HEK293 (cell line): Measurements from ENCODE around the gene CABCOCO1.

Source experiments
- SP3 ChIP-seq: fragments of 450-650 bp; formaldehyde crosslinking; IDR thresholded peaks from 2 replicates; pipeline ENCODE4 v1.5.1; 2016; ENCODE audit warnings: missing biosample characterization, missing genetic modification characterization
- ZBTB7A ChIP-seq: fragments of 450-650 bp; formaldehyde crosslinking; IDR thresholded peaks from 2 replicates; pipeline ENCODE4 v1.5.1; 2016; ENCODE audit warnings: low read depth, missing biosample characterization, missing genetic modification characterization
- ZNF155 ChIP-seq: fragments of 450-650 bp; formaldehyde crosslinking; IDR thresholded peaks from 2 replicates; pipeline ENCODE4 v1.5.1; 2016; ENCODE audit warnings: missing biosample characterization, missing genetic modification characterization
- ZNF274 ChIP-seq, 2 experiments: fragments of 200-500 bp in 1 of 2; fragments of 450-650 bp in 1 of 2; sonication (Bioruptor generic) in 1 of 2; formaldehyde crosslinking in 1 of 2; IDR thresholded peaks; 2 replicates each; pipeline versions ENCODE4 v1.5.1 to v1.6.1; 2014 to 2016; ENCODE audit warnings: borderline replicate concordance in 1 of 2, inconsistent platforms in 1 of 2, low read length in 1 of 2, missing biosample characterization in 1 of 2, missing genetic modification characterization in 1 of 2
- ZNF311 ChIP-seq: fragments of 450-650 bp; formaldehyde crosslinking; IDR thresholded peaks from 2 replicates; pipeline ENCODE4 v1.5.1; 2017; ENCODE audit warnings: missing biosample characterization, missing genetic modification characterization, borderline replicate concordance
- ZNF549 ChIP-seq: fragments of 450-650 bp; IDR thresholded peaks from 2 replicates; pipeline ENCODE4 v1.5.1; 2018; ENCODE audit warnings: missing biosample characterization, missing genetic modification characterization, mild to moderate bottlenecking, inconsistent platforms, moderate library complexity
- TF ChIP-seq, protein P1 (sequence below): fragments of 450-650 bp; formaldehyde crosslinking; IDR thresholded peaks from 2 replicates; pipeline ENCODE4 v1.5.1; 2016; ENCODE audit warnings: missing biosample characterization, missing genetic modification characterization
- TF ChIP-seq, protein P2 (sequence below): fragments of 450-650 bp; formaldehyde crosslinking; IDR thresholded peaks from 2 replicates; pipeline ENCODE4 v1.5.1; 2016; ENCODE audit warnings: missing biosample characterization, missing genetic modification characterization
- TF ChIP-seq, protein P3 (sequence below): fragments of 450-650 bp; formaldehyde crosslinking; IDR thresholded peaks from 2 replicates; pipeline ENCODE4 v1.5.1; 2016; ENCODE audit warnings: missing biosample characterization, missing genetic modification characterization
- TF ChIP-seq, protein P4 (sequence below): fragments of 450-650 bp; formaldehyde crosslinking; IDR thresholded peaks from 2 replicates; pipeline ENCODE4 v1.5.1; 2016; ENCODE audit warnings: missing biosample characterization, missing genetic modification characterization

DNA sequence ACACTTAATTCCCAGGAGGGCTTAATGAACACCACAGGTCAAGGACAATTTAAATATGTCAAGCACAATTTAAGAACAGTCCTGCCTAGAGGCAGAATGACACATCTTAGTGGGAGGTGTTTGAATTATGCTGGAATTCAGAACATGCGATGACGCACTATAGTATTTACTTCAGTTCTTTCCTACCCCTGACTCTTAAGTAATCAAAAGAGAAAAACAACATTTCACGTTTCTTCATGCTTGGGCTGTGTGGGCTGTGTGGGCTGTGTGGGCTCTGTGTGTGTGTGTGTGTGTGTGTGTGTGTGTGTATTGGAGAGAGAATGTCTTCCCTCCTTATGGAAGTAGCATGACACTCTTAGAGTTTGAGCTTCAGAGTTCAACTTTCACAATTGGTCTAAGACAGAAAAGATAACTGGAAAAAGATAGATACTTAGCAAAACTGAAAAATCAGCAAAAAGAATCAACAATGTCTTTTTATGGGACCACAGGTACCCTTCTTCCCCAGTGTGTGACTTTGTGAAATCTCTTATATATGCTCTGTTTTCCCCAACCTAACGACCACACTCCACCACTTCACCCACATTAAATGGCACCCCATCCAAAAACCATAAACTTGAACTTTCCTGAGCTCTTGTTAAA lies 33.7 kb upstream of the CABCOCO1 start:
- TF ChIP-seq, protein P1, sequence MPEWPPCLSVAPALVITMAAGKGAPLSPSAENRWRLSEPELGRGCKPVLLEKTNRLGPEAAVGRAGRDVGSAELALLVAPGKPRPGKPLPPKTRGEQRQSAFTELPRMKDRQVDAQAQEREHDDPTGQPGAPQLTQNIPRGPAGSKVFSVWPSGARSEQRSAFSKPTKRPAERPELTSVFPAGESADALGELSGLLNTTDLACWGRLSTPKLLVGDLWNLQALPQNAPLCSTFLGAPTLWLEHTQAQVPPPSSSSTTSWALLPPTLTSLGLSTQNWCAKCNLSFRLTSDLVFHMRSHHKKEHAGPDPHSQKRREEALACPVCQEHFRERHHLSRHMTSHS (tag by site-specific recombination), result no peak
- TF ChIP-seq, protein P2, sequence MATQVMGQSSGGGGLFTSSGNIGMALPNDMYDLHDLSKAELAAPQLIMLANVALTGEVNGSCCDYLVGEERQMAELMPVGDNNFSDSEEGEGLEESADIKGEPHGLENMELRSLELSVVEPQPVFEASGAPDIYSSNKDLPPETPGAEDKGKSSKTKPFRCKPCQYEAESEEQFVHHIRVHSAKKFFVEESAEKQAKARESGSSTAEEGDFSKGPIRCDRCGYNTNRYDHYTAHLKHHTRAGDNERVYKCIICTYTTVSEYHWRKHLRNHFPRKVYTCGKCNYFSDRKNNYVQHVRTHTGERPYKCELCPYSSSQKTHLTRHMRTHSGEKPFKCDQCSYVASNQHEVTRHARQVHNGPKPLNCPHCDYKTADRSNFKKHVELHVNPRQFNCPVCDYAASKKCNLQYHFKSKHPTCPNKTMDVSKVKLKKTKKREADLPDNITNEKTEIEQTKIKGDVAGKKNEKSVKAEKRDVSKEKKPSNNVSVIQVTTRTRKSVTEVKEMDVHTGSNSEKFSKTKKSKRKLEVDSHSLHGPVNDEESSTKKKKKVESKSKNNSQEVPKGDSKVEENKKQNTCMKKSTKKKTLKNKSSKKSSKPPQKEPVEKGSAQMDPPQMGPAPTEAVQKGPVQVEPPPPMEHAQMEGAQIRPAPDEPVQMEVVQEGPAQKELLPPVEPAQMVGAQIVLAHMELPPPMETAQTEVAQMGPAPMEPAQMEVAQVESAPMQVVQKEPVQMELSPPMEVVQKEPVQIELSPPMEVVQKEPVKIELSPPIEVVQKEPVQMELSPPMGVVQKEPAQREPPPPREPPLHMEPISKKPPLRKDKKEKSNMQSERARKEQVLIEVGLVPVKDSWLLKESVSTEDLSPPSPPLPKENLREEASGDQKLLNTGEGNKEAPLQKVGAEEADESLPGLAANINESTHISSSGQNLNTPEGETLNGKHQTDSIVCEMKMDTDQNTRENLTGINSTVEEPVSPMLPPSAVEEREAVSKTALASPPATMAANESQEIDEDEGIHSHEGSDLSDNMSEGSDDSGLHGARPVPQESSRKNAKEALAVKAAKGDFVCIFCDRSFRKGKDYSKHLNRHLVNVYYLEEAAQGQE (tag by site-specific recombination), result no peak
- TF ChIP-seq ZNF155 (tag by site-specific recombination) (no peak), ZNF274 (IDR thresholded peaks at IDR 0.05; ENCODE audit: low read length) (no peak), ZNF274 (tag by site-specific recombination; IDR thresholded peaks at IDR 0.05; ENCODE audit: borderline replicate concordance) (no peak), SP3 (no peak), ZNF549 (tag by site-specific recombination) (no peak), ZNF311 (no peak), ZBTB7A (no peak)
- TF ChIP-seq, protein P3, sequence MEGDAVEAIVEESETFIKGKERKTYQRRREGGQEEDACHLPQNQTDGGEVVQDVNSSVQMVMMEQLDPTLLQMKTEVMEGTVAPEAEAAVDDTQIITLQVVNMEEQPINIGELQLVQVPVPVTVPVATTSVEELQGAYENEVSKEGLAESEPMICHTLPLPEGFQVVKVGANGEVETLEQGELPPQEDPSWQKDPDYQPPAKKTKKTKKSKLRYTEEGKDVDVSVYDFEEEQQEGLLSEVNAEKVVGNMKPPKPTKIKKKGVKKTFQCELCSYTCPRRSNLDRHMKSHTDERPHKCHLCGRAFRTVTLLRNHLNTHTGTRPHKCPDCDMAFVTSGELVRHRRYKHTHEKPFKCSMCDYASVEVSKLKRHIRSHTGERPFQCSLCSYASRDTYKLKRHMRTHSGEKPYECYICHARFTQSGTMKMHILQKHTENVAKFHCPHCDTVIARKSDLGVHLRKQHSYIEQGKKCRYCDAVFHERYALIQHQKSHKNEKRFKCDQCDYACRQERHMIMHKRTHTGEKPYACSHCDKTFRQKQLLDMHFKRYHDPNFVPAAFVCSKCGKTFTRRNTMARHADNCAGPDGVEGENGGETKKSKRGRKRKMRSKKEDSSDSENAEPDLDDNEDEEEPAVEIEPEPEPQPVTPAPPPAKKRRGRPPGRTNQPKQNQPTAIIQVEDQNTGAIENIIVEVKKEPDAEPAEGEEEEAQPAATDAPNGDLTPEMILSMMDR (tag by site-specific recombination), result no peak
- TF ChIP-seq, protein P4, sequence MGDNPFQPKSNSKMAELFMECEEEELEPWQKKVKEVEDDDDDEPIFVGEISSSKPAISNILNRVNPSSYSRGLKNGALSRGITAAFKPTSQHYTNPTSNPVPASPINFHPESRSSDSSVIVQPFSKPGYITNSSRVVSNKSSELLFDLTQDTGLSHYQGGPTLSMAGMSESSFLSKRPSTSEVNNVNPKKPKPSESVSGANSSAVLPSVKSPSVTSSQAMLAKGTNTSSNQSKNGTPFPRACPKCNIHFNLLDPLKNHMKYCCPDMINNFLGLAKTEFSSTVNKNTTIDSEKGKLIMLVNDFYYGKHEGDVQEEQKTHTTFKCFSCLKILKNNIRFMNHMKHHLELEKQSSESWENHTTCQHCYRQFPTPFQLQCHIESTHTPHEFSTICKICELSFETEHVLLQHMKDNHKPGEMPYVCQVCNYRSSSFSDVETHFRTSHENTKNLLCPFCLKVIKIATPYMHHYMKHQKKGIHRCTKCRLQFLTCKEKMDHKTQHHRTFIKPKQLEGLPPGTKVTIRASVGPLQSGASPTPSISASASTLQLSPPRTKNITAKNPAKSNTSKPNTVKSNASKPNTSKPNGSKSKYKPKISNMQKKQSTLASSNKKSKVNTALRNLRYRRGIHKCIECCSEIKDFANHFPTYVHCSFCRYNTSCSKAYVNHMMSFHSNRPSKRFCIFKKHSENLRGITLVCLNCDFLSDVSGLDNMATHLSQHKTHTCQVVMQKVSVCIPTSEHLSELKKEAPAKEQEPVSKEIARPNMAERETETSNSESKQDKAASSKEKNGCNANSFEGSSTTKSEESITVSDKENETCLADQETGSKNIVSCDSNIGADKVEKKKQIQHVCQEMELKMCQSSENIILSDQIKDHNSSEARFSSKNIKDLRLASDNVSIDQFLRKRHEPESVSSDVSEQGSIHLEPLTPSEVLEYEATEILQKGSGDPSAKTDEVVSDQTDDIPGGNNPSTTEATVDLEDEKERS (tag by site-specific recombination), result no peak
